ENCODE data around the gene BBS10. TPM values are rescaled to one million over a fixed set of nuclear protein-coding genes. Genes with fewer than 3 reads are reported as not detected.

BBS10 gene
- total and polyA plus RNA-seq, 2 of the 13 experiments (the other 11 are each of a cell fraction or from before 2014, with no cell fraction given): 4.9 to 7.4 TPM

GRCh38 chr12:76337583-76337982, 10.6 kb downstream of the BBS10 start:
- Histone ChIP-seq H3K4me3 (replicated peaks in 1 of 3; ENCODE audit: insufficient read depth in 1 of 3, low read depth in 2 of 3, low read length in 3 of 3) (no peak overlapping the region), H4K20me1 (ENCODE audit: insufficient read depth, low read length) (no peaks in the 10 kb centered on the region), H3K9ac (ENCODE audit: insufficient read depth, low read depth, low read length) (no peak overlapping the region), H3K27ac (ENCODE audit: extremely low read length, insufficient read depth, low read length) (no peak overlapping the region), H3K4me2 (ENCODE audit: low read depth, low read length) (no peak overlapping the region), H3K4me1 (ENCODE audit: insufficient read depth, low read length) (peaks cover 6% of the 10 kb centered on the region; the same call in 1 of the 2 replicates), H2AFZ (ENCODE audit: low read length) (no peak overlapping the region), H3K36me3 (replicated peaks in 1 of 2; ENCODE audit: control insufficient read depth in 1 of 2, insufficient read depth in 2 of 2, low read length in 2 of 2) (no peaks in the 10 kb centered on the region), H3K27me3 (ENCODE audit: control insufficient read depth in 1 of 2, insufficient read depth in 2 of 2, low read length in 2 of 2) (no peaks in the 10 kb centered on the region; a peak in 1 of 5 replicates), H3K79me2 (ENCODE audit: insufficient read depth, low read length) (no peaks in the 10 kb centered on the region), H3K9me3 (ENCODE audit: low read length) (no peaks in the 10 kb centered on the region)
- ChIA-PET POLR2A (no interaction called here), CTCF (ENCODE audit: low intra/inter-chr PET ratio, low total read pairs) (no interaction called here)
- ATAC-seq (no peak), DNase-seq (ENCODE audit: low spot score) (no peak), FAIRE-seq (no peak)
- TF ChIP-seq PBX3 (CRISPR knock-in tag; IDR thresholded peaks at IDR 0.05; ENCODE audit: borderline replicate concordance): no peak
- no peak for TF ChIP-seq GFI1 (CRISPR knock-in tag; IDR thresholded peaks at IDR 0.05; ENCODE audit: borderline replicate concordance)
- no peak for TF ChIP-seq SIX4 (CRISPR knock-in tag; IDR thresholded peaks at IDR 0.05)
- no peak for TF ChIP-seq ZKSCAN8 (CRISPR knock-in tag; IDR thresholded peaks at IDR 0.05; ENCODE audit: borderline replicate concordance)
- no peak for TF ChIP-seq ZNF343 (CRISPR knock-in tag; IDR thresholded peaks at IDR 0.05)
- no TSS peak for BruUV-seq (replicated peaks)
- intact Hi-C loops (cut with micrococcal nuclease; ENCODE audit: unreplicated experiment): no loop called here
- 2% methylated on average over 3 of the region's 3 CpGs for WGBS (ENCODE audit: low lambda C conversion rate)
- in situ Hi-C loops (cut with HindIII; ENCODE audit: extremely low pct_ligation_motif_present, low pct_unique_long_range_greater_than_20kb): no loop called here

- ATAC-seq (no peak), FAIRE-seq (no peak), DNase-seq (ENCODE audit: low spot score) (no peak)
- Histone ChIP-seq H3K9me3 (ENCODE audit: low read length) (no peaks in the 10 kb centered on the region), H3K4me1 (ENCODE audit: insufficient read depth, low read length) (peaks cover 6% of the 10 kb centered on the region; the same call in 1 of the 2 replicates), H3K4me3 (replicated peaks in 1 of 3; ENCODE audit: insufficient read depth in 1 of 3, low read depth in 2 of 3, low read length in 3 of 3) (no peak overlapping the region), H3K4me2 (ENCODE audit: low read depth, low read length) (no peak overlapping the region), H3K79me2 (ENCODE audit: insufficient read depth, low read length) (no peaks in the 10 kb centered on the region), H3K27ac (ENCODE audit: extremely low read length, insufficient read depth, low read length) (no peak overlapping the region), H3K36me3 (replicated peaks in 1 of 2; ENCODE audit: control insufficient read depth in 1 of 2, insufficient read depth in 2 of 2, low read length in 2 of 2) (no peaks in the 10 kb centered on the region), H4K20me1 (ENCODE audit: insufficient read depth, low read length) (no peaks in the 10 kb centered on the region), H3K9ac (ENCODE audit: insufficient read depth, low read depth, low read length) (no peak overlapping the region), H3K27me3 (ENCODE audit: control insufficient read depth in 1 of 2, insufficient read depth in 2 of 2, low read length in 2 of 2) (no peaks in the 10 kb centered on the region; a peak in 1 of 5 replicates), H2AFZ (ENCODE audit: low read length) (no peak overlapping the region)
- ChIA-PET POLR2A (no interaction called here), CTCF (ENCODE audit: low intra/inter-chr PET ratio, low total read pairs) (no interaction called here)
- intact Hi-C loops (cut with micrococcal nuclease; ENCODE audit: unreplicated experiment): no loop called here
- in situ Hi-C loops (cut with HindIII; ENCODE audit: extremely low pct_ligation_motif_present, low pct_unique_long_range_greater_than_20kb): no loop called here
- 0% methylated on average over 1 of the region's 1 CpG for WGBS (ENCODE audit: low lambda C conversion rate)
- BruUV-seq (replicated peaks): no TSS peak
- TF ChIP-seq HNRNPH1 (optimal IDR thresholded peaks at IDR 0.05; ENCODE audit: low read depth, low read length) (no peak), ATF4 (CRISPR knock-in tag; IDR thresholded peaks at IDR 0.05) (no peak), HOXA9 (CRISPR knock-in tag; IDR thresholded peaks at IDR 0.05; ENCODE audit: borderline replicate concordance) (no peak), ELF1 (CRISPR knock-in tag; IDR thresholded peaks at IDR 0.05) (no peak), MBD4 (IDR thresholded peaks at IDR 0.05; ENCODE audit: borderline replicate concordance, low read length) (no peak), LCORL (IDR thresholded peaks at IDR 0.05) (no peak), LCORL (CRISPR knock-in tag; IDR thresholded peaks at IDR 0.05) (no peak), MAFK (conservative IDR thresholded peaks at IDR 0.05 in 1 of 2, IDR thresholded peaks at IDR 0.05 in 1 of 2; ENCODE audit: low read length in 2 of 2) (no peak), ZNF207 (IDR thresholded peaks at IDR 0.05; ENCODE audit: borderline replicate concordance) (no peak), SPEN (CRISPR knock-in tag; IDR thresholded peaks at IDR 0.05; ENCODE audit: low read depth) (no peak), ZNF704 (CRISPR knock-in tag; IDR thresholded peaks at IDR 0.05; ENCODE audit: borderline replicate concordance) (no peak), PLRG1 (conservative IDR thresholded peaks at IDR 0.05) (no peak)
Measured at GRCh38 chr12:76332606-76333005, 15.6 kb downstream of the BBS10 start.

Measured in HepG2 (cell line).